Activated naive CD8-positive, alpha-beta T cell treated with anti-CD3 and anti-CD28 coated beads for 36 hours (primary cell): Measurements from ENCODE around the gene CSNK1A1. TPM values are rescaled to one million over a fixed set of nuclear protein-coding genes. Genes with fewer than 3 reads are reported as not detected.
"Not testable (repeated sequence)": the region's sequence is repeated elsewhere in the genome, so short reads cannot be mapped to it uniquely, and the experiment has no call there.

Experiments used
- DNase-seq: peaks from one replicate; pipeline ENCODE4 v3.0.0; 2021
- H3K27ac Mint-ChIP-seq: one replicate; pipeline ENCODE4 v1.8.0; 2022; ENCODE audit warnings: mild to moderate bottlenecking, moderate library complexity, mixed read lengths
- H3K27me3 Mint-ChIP-seq: one replicate; pipeline ENCODE4 v1.8.0; 2022; ENCODE audit warnings: mild to moderate bottlenecking, mixed read lengths
- H3K36me3 Mint-ChIP-seq: one replicate; pipeline ENCODE4 v1.8.0; 2021; ENCODE audit warnings: mild to moderate bottlenecking, mixed read lengths
- H3K4me1 Mint-ChIP-seq: one replicate; pipeline ENCODE4 v1.8.0; 2021; ENCODE audit warnings: mixed read lengths
- H3K4me3 Mint-ChIP-seq: one replicate; pipeline ENCODE4 v1.8.0; 2022; ENCODE audit warnings: mild to moderate bottlenecking, moderate library complexity, mixed read lengths
- H3K9me3 Mint-ChIP-seq: one replicate; pipeline ENCODE4 v1.8.0; 2022; ENCODE audit warnings: mixed read lengths
- total RNA-seq, 2 experiments: library from RNA; stranded (reverse); gene quantifications; one replicate each; pipeline ENCODE4 v1.2.3, GENCODE V29; 2021

Gene CSNK1A1
- total RNA-seq, 2 experiments from 2014 or later: 182 to 185 TPM

- no peak overlapping the region for H3K4me3 Mint-ChIP-seq
- H3K36me3 Mint-ChIP-seq: peaks cover 34% of the 10 kb centered on the region
- peaks cover 72% of the 10 kb centered on the region for H3K4me1 Mint-ChIP-seq
- H3K9me3 Mint-ChIP-seq: no peaks in the 10 kb centered on the region
- peak overlapping the region; percentile 5 for H3K27ac Mint-ChIP-seq
- DNase-seq: no peak
- no peaks in the 10 kb centered on the region for H3K27me3 Mint-ChIP-seq
These were observed 22.8 kb downstream of the CSNK1A1 start for GRCh38 chr5:149528281-149529060.

GRCh38 chr5:149526845-149527590 is 24.2 kb downstream of the CSNK1A1 start:
- Mint-ChIP-seq H3K36me3 (peaks cover 38% of the 10 kb centered on the region), H3K4me3 (no peak overlapping the region), H3K27me3 (no peaks in the 10 kb centered on the region), H3K4me1 (peaks cover 69% of the 10 kb centered on the region), H3K27ac (peak overlapping the region; percentile 40), H3K9me3 (no peaks in the 10 kb centered on the region)
- no peak for DNase-seq

- Mint-ChIP-seq H3K9me3 (no peaks in the 10 kb centered on the region), H3K27me3 (no peaks in the 10 kb centered on the region), H3K4me3 (no peak overlapping the region), H3K4me1 (peaks cover 72% of the 10 kb centered on the region), H3K27ac (no peak overlapping the region), H3K36me3 (peaks cover 51% of the 10 kb centered on the region)
- no peak for DNase-seq
These were observed 29.2 kb downstream of the CSNK1A1 start for GRCh38 chr5:149521739-149522685.

GRCh38 chr5:149519601-149520000 is 31.6 kb downstream of the CSNK1A1 start:
- H3K4me3 Mint-ChIP-seq: no peak overlapping the region
- peak overlapping the region; percentile 6 for H3K27ac Mint-ChIP-seq

GRCh38 chr5:149518620-149519019 is 32.6 kb downstream of the CSNK1A1 start:
- peaks cover 60% of the 10 kb centered on the region for H3K4me1 Mint-ChIP-seq
- H3K27ac Mint-ChIP-seq: peak overlapping the region; percentile 63
- peaks cover 39% of the 10 kb centered on the region for H3K36me3 Mint-ChIP-seq
- H3K27me3 Mint-ChIP-seq: no peaks in the 10 kb centered on the region
- no peak overlapping the region for H3K4me3 Mint-ChIP-seq
- H3K9me3 Mint-ChIP-seq: no peaks in the 10 kb centered on the region
- DNase-seq: no peak

More at GRCh38 chr5:149519601-149520000, 31.6 kb downstream of the CSNK1A1 start:
- no peak for DNase-seq
- Mint-ChIP-seq H3K9me3 (no peaks in the 10 kb centered on the region), H3K4me1 (peaks cover 64% of the 10 kb centered on the region), H3K36me3 (peaks cover 46% of the 10 kb centered on the region), H3K27me3 (no peaks in the 10 kb centered on the region)

GRCh38 chr5:149517461-149518122 is 33.6 kb downstream of the CSNK1A1 start:
- H3K9me3 Mint-ChIP-seq: no peaks in the 10 kb centered on the region
- H3K4me3 Mint-ChIP-seq: no peak overlapping the region
- H3K36me3 Mint-ChIP-seq: peaks cover 35% of the 10 kb centered on the region
- H3K27ac Mint-ChIP-seq: no peak overlapping the region
- peaks cover 56% of the 10 kb centered on the region for H3K4me1 Mint-ChIP-seq
- no peak for DNase-seq
- no peaks in the 10 kb centered on the region for H3K27me3 Mint-ChIP-seq

GRCh38 chr5:149514512-149514911 is 36.7 kb downstream of the CSNK1A1 start:
- Mint-ChIP-seq H3K9me3 (no peaks in the 10 kb centered on the region), H3K27me3 (no peaks in the 10 kb centered on the region), H3K4me1 (peaks cover 35% of the 10 kb centered on the region), H3K36me3 (peaks cover 20% of the 10 kb centered on the region), H3K27ac (no peak overlapping the region), H3K4me3 (no peak overlapping the region)
- DNase-seq: no peak

GRCh38 chr5:149513372-149513947 is 37.8 kb downstream of the CSNK1A1 start:
- H3K4me3 Mint-ChIP-seq, DNase-seq, H3K27me3 Mint-ChIP-seq, H3K27ac Mint-ChIP-seq, H3K9me3 Mint-ChIP-seq: not testable (repeated sequence)
- H3K4me1 Mint-ChIP-seq: peaks cover 25% of the 10 kb centered on the region
- H3K36me3 Mint-ChIP-seq: peaks cover 13% of the 10 kb centered on the region

- Mint-ChIP-seq H3K4me1 (peaks cover 4% of the 10 kb centered on the region), H3K4me3 (no peak overlapping the region), H3K27me3 (no peaks in the 10 kb centered on the region), H3K27ac (no peak overlapping the region), H3K9me3 (no peaks in the 10 kb centered on the region), H3K36me3 (peaks cover 21% of the 10 kb centered on the region)
- no peak for DNase-seq
These were observed 41.1 kb downstream of the CSNK1A1 start for GRCh38 chr5:149510136-149510535.

GRCh38 chr5:149504677-149505076 is 46.6 kb downstream of the CSNK1A1 start:
- Mint-ChIP-seq H3K4me1 (no peaks in the 10 kb centered on the region), H3K27me3 (no peaks in the 10 kb centered on the region), H3K9me3 (no peaks in the 10 kb centered on the region), H3K4me3 (no peak overlapping the region), H3K36me3 (peaks cover 23% of the 10 kb centered on the region), H3K27ac (no peak overlapping the region)
- DNase-seq: no peak

GRCh38 chr5:149503006-149503405 is 48.2 kb downstream of the CSNK1A1 start:
- Mint-ChIP-seq H3K36me3 (peaks cover 23% of the 10 kb centered on the region), H3K4me1 (no peaks in the 10 kb centered on the region), H3K27ac (no peak overlapping the region), H3K4me3 (no peak overlapping the region), H3K9me3 (no peaks in the 10 kb centered on the region), H3K27me3 (no peaks in the 10 kb centered on the region)
- DNase-seq: no peak

GRCh38 chr5:149500922-149501582 is 50.2 kb downstream of the CSNK1A1 start:
- H3K9me3 Mint-ChIP-seq: no peaks in the 10 kb centered on the region
- no peak for DNase-seq
- no peaks in the 10 kb centered on the region for H3K4me1 Mint-ChIP-seq
- no peak overlapping the region for H3K27ac Mint-ChIP-seq
- H3K4me3 Mint-ChIP-seq: no peak overlapping the region
- H3K36me3 Mint-ChIP-seq: peaks cover 21% of the 10 kb centered on the region
- H3K27me3 Mint-ChIP-seq: no peaks in the 10 kb centered on the region

- Mint-ChIP-seq H3K27me3 (no peaks in the 10 kb centered on the region), H3K9me3 (no peaks in the 10 kb centered on the region), H3K36me3 (peaks cover 24% of the 10 kb centered on the region), H3K4me3 (no peak overlapping the region), H3K27ac (no peak overlapping the region), H3K4me1 (no peaks in the 10 kb centered on the region)
- no peak for DNase-seq
These were observed 52.4 kb downstream of the CSNK1A1 start for GRCh38 chr5:149498724-149499336.
